HG03159 (cell line): Measurements from ENCODE around the gene SIK2.
"Not testable (repeated sequence)": the region's sequence is repeated elsewhere in the genome, so short reads cannot be mapped to it uniquely, and the experiment has no call there.

Experiments
- ATAC-seq: cut with Tn5 transposase; IDR thresholded peaks from one replicate; pipeline ENCODE4 v1.9.1; 2021; ENCODE audit warnings: mild to moderate bottlenecking, moderate library complexity; ENCODE audit not compliant: unreplicated experiment

SIK2 gene

DNA sequence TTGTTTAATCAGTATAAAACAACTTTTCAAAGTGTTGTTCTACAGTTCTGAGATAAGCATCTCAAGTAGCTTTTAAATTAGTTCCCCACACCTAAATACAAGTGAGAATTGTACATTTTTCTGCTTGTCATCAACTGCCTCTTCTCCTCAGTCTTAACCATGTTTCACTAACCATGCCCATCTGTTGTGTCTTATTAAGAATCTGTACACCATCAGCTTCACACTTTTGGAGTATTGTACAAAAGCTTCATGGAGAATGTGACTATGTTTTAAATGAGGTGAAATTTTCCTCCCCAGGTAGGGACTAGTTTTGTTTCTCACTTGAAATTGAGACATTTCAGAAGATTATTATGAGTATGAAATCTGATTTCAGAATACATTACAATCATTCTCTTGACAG, 52.4 kb downstream of the SIK2 start:
- ATAC-seq, result no peak

DNA sequence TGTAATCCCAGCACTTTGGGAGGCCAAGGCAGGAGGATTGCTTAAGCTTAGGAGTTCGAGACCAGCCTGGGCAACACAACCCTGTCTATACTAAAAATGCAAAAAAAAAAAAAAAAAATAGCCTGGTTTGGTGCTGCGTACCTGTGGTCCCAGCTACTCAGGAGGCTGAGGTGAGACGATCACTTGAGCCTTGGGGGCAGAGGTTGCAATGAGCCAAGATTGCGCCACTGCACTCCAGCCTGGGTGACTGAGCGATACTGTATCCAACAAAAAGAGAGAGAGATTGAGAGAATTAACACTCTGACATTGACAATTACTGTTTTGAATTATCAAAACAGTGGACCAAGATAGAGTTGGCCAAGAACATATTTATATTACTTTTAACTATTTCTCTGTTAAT, 53.7 kb downstream of the SIK2 start:
- ATAC-seq, result no peak

DNA sequence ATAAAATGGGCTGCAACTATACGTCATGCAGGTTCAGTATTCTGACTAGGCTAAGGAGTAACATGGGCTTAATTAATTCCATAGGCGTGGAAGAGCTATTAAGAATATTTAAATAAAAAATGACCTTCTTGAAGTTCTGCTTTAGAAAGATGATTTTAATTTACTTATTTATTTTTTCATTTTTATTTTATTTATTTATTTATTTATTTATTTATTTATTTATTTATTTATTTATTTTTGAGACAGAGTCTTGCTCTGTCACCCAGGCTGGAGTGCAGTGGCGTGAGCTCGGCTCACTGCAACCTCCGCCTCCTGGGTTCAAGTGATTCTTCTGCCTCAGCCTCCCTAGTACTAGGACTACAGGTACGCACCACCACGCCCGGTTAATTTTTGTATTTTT, 55.7 kb downstream of the SIK2 start:
- not testable (repeated sequence) for ATAC-seq

DNA sequence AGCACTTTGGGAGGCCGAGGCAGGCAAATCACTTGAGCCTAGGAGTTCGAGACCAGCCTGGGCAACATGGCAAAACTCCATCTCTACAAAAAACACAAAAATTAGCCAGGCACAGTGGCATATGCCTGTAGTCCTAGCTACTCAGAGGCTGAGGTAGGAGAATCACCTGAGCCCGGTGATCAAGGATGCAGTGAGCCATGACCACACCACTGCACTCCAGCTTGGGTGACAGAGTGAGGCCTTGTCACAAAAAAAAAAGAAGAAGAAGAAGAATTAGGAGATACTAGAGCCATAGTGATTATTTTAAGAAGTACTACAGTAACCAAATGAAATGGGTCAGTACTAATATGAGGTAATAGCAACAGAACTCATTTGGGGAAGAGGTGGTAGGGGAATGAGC, 56.2 kb downstream of the SIK2 start:
- not testable (repeated sequence) for ATAC-seq

DNA sequence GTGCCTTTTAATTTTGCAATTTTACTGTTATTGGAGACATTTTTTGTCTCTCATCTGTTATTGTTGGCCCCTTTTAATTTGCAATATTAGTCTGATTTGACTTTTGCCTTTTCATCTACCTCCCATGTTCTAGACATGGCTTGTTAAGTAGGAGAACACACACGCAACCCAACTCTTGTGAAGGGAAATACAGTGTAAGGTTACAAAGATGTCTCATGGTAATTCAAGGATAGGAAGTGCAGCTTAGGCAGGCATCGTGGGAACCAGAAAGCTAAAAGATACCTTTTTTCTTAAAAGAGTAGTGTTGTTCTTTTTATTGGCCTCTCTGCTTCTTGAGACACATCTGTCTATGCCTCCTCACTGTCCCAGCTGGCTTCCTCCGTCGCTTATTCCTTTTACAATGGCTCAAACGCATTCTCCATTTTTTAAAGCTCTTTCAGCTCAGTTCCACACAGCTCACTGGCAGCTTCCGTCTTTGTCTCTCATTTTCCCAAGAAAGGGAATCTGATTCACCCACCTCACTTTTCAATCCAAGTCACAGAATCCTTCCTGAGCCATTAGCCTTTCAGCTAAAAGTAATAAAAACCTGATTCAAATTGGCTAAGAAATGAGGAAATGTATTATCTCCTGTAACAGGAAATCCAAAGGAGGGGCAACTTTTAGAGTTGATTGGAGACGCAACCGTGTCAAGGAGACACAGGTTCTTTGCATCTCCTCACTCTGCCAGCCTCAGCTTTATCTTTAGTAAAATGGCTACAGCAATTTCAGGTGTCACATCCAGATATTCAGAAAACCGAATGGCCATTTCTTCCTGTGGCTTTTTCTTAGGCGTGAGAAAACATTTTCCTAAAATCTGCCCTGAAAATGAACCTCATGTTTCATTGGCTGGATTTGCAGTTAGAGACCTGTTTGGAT, 57.2 kb downstream of the SIK2 start:
- no peak for ATAC-seq

DNA sequence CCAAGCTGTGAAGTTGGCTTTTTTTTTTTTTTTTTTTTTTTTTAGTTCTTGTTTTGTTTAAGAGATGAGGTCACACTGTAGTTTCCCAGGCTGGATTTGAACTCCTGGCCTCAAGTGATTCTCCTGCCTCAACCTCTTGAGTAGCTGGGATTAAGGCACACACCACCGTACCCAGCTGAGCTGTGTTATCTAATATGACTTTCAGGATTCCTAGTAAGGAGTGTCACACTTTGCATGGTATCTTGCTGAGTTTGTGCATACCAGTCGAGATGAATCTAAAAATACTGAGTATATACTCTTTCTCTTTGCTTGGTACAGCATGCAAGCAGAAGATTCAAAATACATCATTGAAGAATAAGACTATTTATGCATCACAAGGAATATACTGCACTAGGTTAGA, 58.6 kb downstream of the SIK2 start:
- ATAC-seq, result no peak

DNA sequence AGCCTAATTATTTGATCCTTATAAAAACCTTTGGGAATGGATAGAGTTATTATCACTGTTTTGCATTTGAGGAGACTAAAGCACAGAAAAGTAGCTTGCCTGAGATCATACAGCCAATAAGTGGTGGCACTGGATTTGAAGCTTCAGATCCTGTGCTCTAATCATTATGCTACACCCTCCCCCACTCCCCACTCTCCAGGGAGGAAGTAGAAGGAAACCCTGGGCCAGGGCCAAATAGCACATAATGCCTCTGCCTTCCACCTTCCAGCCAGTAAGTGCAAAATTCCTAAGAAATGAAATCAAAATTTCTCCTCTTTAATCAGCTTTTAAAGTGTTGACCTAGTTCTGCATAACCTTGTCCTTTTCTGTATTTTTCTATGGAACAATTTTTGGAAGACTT, 61.6 kb downstream of the SIK2 start:
- ATAC-seq, result no peak

DNA sequence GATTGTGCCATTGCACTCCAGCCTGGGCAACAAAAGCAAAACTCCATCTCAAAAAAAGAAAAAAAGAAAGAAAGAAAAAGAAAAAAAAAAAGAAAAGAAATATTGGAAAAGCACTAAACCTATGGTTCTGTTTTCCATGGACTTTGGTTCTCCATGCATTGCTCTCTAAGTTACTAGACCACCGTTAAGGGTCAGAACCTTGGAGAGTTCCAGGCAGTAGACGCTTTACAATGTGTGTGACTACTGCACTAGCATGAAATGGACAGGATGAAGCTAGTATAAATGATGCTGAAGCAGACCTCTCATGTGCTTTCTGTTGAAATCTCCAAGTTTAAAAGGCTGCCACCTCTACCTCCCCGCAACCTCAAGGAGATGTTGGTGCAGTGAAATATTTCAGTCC, 63.5 kb downstream of the SIK2 start:
- no peak for ATAC-seq

DNA sequence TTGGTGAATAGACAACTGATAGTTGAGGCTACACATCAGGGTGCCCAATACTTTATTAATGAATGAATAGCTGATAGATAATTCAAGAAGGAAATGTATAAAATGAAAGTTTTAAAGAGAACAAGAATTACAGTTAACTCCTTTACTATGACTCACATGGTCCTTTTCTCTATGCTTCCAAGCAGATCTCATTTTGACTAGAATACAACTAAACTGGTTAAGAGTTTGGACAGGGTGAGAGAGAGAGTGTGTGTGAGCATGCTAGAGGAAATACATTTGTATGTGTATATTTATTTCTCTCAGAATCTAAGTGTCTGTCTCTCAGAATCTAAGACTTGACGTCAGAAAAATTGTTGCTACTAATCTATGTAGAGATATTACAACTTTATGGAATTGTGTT, 66.7 kb downstream of the SIK2 start:
- ATAC-seq, result no peak

DNA sequence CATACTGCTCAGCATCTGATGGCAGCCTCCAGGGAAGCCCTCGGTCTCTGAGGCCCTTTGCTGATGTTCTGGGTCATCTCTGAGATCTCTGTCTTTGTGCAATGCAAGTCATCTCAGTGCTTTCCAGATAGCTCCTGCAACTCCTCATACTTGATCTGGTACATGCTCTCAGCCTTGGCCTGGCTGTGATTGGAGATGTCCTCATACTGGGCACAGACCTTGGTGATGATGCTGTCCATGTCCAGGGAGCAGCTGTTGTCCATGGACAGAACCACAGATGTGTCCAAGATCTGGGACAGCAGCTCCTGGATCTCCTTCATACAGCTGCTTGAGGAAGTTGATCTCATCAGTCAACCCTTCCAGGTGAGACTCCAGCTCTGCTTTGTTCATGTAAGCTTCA, 69.1 kb downstream of the SIK2 start:
- ATAC-seq, result no peak

DNA sequence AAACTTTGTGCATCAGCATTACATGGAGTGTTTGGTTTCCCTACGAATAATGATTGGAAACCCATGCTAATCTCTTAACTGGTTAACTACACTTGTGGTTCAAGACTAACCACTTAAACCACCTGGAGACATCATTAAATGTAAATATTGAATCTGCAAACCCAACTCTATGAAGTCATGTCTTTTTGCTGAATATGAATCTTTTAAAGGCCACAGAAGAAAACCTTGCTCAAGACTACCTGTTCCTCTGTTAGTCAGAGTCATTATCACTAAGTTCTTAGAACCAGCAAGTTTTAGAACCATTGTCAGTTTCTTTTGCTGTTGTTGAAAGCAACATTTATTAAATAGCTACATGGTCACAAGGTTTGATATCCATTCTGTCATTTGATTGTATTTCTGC, 70.7 kb downstream of the SIK2 start:
- no peak for ATAC-seq

DNA sequence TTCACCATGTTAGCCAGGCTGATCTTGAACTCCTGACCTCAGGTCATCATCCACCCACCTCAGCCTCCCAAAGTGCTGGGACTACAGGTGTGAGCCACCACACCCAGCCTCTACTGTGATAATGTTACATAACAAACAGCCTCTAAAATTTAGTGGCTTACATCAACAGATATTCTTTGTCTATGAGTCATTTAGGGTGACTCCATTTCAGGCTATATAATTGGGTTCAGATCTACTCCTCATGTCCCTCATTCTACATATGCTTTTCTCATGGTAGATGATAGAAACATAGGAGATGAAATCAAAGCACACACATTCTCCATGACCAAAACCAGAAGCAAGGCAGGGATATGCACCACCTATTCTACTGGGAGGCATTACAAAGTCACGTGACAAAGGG, 72.7 kb downstream of the SIK2 start:
- ATAC-seq, result no peak

DNA sequence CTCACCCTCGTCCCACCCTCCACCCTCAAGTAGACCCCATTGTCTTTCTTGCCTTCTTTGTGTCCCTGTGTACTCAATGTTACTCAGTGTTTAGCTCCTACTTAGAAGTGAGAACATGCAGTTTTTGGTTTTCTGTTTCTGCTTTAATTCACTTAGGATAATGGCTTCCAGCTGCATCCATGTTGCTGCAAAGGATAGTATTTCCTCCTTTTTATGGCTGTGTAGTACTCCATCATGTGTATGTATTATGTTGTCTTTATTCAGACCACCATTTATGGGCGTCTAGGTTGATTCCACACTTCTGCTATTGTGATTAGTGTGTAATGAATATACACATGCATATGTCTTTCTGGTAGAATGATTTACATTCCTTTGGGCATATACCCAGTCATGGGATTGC, 73.6 kb downstream of the SIK2 start:
- no peak for ATAC-seq

DNA sequence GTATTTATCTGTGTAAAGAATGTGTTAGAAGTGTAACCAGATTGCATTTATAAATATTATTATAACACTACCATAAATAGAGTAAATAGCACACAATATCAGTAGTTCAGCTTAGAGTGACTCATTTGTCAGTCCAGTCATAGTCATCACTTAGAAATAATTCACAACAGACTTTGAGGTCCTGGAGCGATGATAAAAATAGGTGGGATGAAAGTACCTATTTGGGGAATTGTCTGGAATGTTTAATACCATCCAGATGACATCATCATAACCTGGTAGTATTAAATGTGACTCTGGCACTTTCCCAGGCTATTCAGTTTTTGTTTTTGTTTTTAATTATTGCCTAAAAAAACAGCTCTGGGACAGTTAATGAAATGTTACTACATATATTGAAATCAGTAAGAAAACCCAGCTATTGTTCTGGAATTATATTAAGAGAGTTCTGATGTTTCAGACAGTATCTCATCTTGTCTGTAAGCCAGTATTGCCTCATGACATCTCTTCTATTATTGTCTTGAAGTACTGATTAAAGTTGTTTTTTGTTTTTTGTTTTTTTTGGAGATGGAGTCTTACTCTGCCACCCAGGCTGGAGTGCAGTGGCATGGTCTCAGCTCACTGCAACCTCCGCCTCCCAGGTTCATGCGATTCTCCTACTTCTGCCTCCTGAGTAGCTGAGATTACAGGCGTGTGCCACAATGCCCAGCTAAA, 74.8 kb downstream of the SIK2 start:
- no peak for ATAC-seq

DNA sequence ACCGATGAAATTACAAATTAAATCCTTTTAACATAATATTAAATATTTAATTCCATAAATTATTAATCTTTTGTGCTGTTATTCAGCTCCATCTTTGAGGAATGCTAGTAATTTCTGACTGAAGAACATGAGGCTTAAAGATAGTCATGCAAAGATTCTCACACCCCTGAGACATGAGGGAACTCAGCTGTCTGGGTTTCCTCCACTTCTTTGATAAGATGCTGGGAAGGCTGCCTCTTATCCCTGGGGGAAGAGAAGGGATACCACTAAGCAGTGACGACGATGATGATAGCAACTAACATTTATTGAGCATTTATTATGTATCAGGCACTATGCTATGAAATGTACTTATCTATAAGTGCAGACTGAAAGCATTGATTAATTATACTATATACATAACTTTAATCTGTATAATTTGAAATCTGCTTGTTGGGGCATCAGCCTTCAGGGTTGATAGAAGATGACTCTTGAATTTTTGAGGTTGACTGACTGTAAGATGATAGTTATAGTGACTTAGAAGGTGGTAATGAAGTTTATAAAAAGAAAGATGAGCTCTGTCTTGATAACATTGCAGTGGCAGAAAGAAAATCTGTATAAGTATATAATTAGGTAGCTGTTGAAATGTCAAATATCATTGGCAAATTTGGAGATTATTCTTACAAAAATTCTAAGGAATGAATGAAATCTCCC, 78.4 kb downstream of the SIK2 start:
- no peak for ATAC-seq

DNA sequence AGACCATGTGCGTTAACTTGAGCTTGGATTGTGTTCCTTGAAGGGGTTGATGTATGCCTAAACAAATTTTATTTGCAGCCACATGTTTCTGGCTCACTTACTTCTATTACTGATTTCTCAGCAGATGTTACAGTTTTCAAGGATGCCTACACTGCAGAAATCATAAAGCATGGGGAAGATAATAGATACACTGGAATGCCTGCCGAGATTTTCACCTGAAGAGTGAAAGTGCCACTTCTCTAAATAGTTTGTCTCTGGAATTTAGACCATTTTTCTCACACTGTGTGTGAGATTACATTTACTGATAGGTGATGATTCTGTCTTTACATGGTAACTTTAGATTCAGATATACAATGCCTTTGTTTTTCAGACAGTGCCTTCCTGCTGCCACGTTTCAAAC, 81.6 kb downstream of the SIK2 start:
- ATAC-seq, result no peak

DNA sequence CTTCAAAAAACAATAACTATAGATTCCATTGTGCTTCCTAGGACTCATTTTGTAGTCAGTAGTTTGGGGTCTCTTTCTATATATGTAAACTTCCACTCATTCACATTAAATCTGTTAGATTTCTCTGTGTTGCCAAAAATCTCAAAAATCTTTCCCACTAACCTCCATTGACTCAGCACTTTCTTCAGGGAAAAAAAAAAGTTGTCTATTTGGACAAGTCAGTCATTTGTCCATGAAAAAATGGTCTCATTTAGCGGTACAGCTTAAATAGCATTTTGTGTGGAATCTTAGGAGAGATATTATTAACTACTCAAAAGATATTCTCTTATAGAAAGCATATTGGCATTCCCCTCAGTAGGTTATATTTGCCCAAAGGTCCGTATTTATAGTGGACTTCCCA, 82.0 kb downstream of the SIK2 start:
- no peak for ATAC-seq

DNA sequence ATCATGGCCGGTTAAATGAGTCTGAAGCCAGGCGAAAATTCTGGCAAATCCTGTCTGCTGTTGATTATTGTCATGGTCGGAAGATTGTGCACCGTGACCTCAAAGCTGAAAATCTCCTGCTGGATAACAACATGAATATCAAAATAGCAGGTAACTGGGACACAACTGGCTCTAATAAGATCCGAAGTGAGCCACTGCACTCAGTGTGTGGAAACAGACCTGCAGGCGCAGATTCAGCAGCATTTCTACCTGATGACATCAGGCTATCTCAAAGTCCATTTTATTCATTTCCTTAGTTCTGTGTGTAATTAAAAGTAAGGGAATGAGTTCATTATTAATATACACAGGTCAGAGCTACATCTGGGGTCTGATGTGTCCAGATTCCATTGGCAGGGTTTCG, 85.8 kb downstream of the SIK2 start:
- no peak for ATAC-seq

DNA sequence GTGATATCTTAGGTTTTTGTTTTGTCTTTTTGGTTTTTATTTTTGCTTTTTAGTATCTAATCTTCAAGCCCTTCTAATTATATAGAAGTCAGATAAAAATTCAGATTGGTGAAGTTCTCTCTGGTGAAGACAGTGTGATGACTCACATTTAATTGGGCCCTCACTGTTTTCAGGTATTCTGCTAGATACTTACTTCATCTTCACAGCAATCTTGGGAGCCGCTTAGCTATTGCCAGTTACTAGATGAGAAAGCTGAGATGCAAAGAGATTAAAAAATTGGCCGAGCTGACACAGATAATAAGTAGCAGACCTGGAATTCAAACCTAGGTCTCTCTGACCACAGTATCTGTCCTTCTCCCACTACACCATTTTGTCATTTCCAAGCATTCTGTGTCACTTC, 88.9 kb downstream of the SIK2 start:
- no peak for ATAC-seq

DNA sequence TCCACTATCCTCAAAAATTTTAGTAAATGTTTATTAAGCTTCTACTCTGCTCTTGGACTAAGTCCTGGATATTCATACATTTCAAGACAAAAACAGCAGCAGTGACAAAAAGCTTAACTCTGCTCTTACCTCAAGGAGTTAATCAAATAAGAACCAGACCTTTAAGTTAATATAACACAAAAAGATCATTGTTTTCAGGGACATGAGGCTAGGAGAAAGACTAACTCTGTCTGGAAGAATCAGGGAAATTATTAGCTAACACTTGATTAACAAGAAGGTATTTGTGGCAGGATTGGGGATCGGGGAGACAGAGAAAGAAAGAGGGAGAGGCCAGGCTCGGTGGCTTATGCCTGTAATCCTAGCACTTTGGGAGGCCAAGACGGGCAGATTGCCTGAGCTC, 89.5 kb downstream of the SIK2 start:
- no peak for ATAC-seq

DNA sequence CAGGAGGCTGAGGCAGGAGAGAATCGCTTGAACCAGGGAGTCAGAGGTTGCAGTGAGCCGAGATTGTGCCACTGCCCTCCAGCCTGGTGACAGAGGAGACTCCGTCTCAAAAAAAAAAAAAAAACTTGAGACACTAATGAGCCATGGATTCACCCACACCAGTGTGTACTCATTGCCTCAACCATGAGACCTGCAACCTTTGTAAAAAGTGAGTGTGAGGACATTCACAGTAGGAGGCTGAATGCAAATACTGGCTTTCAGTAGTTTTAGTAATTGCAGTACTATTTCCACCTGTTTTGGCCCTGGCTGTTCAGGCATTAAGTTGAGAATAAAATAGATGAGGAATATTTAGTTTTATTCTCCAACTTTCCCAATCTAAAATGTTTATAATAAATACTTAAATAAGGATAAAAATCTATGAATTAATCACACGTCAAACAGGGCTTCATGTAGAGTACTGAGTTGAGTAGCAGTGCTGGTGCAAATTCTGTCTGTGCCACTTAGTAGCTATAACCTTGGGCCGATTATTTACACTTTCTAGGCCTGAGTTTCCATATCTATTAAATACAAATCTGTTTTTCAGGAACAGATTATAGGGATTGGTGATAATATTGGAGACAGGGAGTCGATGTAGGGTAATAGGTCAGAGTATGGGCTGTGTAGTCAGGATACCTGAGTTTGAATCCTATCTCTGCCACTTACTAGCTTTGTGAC, 91.1 kb downstream of the SIK2 start:
- no peak for ATAC-seq
